HEK293T (cell line): ENCODE measurements around the gene NOXO1.

ENCODE experiments used
- CTCF ChIA-PET: fragments of 350-600 bp; formaldehyde crosslinking; extraction: SDS; loops from one replicate; lab custom pipeline; 2021; ENCODE audit warnings: antibody characterized with exemption, inconsistent platforms; lab: Yijun Ruan, JAX
- POLR2A ChIA-PET: fragments of 350-600 bp; formaldehyde crosslinking; extraction: SDS; loops from one replicate; lab custom pipeline; 2020; ENCODE audit warnings: antibody characterized with exemption, inconsistent platforms; lab: Yijun Ruan, JAX
- DNase-seq: peaks from one replicate; pipeline ENCODE4 v3.0.0; 2012; ENCODE audit warnings: mixed read lengths; ENCODE audit errors: extremely low spot score
- ARNT ChIP-seq: fragments of 450-650 bp; IDR thresholded peaks from 2 replicates; pipeline ENCODE4 v1.6.1; 2017; ENCODE audit warnings: mild to moderate bottlenecking
- BHLHE40 ChIP-seq: fragments of 450-650 bp; IDR thresholded peaks from 2 replicates; pipeline ENCODE4 v1.6.1; 2016; ENCODE audit warnings: mild to moderate bottlenecking, moderate library complexity, borderline replicate concordance
- CTBP1 ChIP-seq: fragments of 450-650 bp; IDR thresholded peaks from 2 replicates; pipeline ENCODE4 v1.6.1; 2016; ENCODE audit warnings: borderline replicate concordance
- ELF4 ChIP-seq: fragments of 450-650 bp; IDR thresholded peaks from 2 replicates; pipeline ENCODE4 v1.6.1; 2017; ENCODE audit warnings: antibody characterized with exemption
- FOXA1 ChIP-seq: fragments of 450-650 bp; IDR thresholded peaks from 2 replicates; pipeline ENCODE4 v1.6.1; 2016; ENCODE audit warnings: mild to moderate bottlenecking
- FOXK2 ChIP-seq: fragments of 450-650 bp; IDR thresholded peaks from 2 replicates; pipeline ENCODE4 v1.6.1; 2016; ENCODE audit warnings: mild to moderate bottlenecking
- FOXM1 ChIP-seq: fragments of 450-650 bp; IDR thresholded peaks from 2 replicates; pipeline ENCODE4 v1.6.1; 2017; ENCODE audit warnings: mild to moderate bottlenecking, borderline replicate concordance
- HDGF ChIP-seq: fragments of 450-650 bp; IDR thresholded peaks from 2 replicates; pipeline ENCODE4 v1.6.1; 2017; ENCODE audit warnings: antibody characterized with exemption, borderline replicate concordance
- L3MBTL2 ChIP-seq: fragments of 450-650 bp; conservative IDR thresholded peaks from 2 replicates; pipeline ENCODE4 v1.6.1; 2016; ENCODE audit warnings: mild to moderate bottlenecking
- LEF1 ChIP-seq: fragments of 450-650 bp; IDR thresholded peaks from 2 replicates; pipeline ENCODE4 v1.6.1; 2017; ENCODE audit warnings: mild to moderate bottlenecking, borderline replicate concordance
- NFRKB ChIP-seq: fragments of 450-650 bp; IDR thresholded peaks from 2 replicates; pipeline ENCODE4 v1.6.1; 2016; ENCODE audit warnings: mild to moderate bottlenecking, moderate library complexity
- SP1 ChIP-seq: fragments of 450-650 bp; IDR thresholded peaks from 2 replicates; pipeline ENCODE4 v1.6.1; 2017
- SUZ12 ChIP-seq: fragments of 450-650 bp; IDR thresholded peaks from 2 replicates; pipeline ENCODE4 v1.6.1; 2016; ENCODE audit warnings: mild to moderate bottlenecking
- TARDBP ChIP-seq: fragments of 450-650 bp; IDR thresholded peaks from 2 replicates; pipeline ENCODE4 v1.6.1; 2016
- ZNF384 ChIP-seq: fragments of 450-650 bp; IDR thresholded peaks from 2 replicates; pipeline ENCODE4 v1.6.1; 2016
- TF ChIP-seq, protein P1 (sequence below): fragments of 450-650 bp; IDR thresholded peaks from 2 replicates; pipeline ENCODE4 v1.6.1; 2016

Gene NOXO1

GRCh38 chr16:1981398-1981836, at the start of gene NOXO1:
Gene NOXO1, minus strand, starts transcription at chr16:1981469. Its CDS starts 290 bp downstream, at chr16:1981179.
- TF ChIP-seq NFRKB (no peak), FOXA1 (no peak), HDGF (no peak), LEF1 (no peak), L3MBTL2 (no peak), CTBP1 (no peak), ARNT (no peak), ZNF384 (no peak), FOXK2 (no peak), SP1 (no peak), FOXM1 (no peak), BHLHE40 (no peak), SUZ12 (no peak), TARDBP (no peak), ELF4 (no peak)
- TF ChIP-seq, protein P1, sequence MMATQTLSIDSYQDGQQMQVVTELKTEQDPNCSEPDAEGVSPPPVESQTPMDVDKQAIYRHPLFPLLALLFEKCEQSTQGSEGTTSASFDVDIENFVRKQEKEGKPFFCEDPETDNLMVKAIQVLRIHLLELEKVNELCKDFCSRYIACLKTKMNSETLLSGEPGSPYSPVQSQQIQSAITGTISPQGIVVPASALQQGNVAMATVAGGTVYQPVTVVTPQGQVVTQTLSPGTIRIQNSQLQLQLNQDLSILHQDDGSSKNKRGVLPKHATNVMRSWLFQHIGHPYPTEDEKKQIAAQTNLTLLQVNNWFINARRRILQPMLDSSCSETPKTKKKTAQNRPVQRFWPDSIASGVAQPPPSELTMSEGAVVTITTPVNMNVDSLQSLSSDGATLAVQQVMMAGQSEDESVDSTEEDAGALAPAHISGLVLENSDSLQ = no peak
- DNase-seq = no peak
- ChIA-PET CTCF (interaction anchor here (0.9 to 1.4 kb wide), 3 partner anchors 22 to 42 kb away, joined by 3 to 5 read pairs (median 4); no protein-coding TSS in a partner anchor), POLR2A (interaction anchor here (0.6 to 9.2 kb wide), 5 partner anchors 10 to 174 kb away, joined by 3 to 88 read pairs (median 6); partner anchors contain the start of genes MSRB1, RNF151, RPS2 and TBL3)

DNA sequence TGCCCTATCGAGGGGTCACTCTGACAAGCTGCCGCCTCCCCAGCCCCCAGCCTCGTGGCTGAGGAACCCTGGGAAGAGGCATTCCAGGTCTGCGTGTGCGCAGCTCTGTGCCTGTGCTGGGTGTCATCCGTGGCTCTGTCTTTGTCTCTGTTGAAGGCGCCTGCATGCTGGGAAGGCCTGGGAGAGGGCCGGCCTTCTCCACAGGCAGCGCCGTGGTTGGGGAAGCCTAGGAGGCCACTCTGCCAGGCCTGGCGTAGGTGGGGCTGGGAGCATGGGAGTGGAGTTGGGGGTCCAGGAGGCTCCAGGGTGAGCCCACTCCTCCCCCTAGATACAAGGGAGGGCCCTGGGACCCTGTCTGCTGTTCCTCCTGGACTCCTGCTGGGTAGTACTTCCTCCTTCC, 48.8 kb upstream of the NOXO1 start:
- ChIA-PET POLR2A (no interaction called here), CTCF (no interaction called here)
- no peak for DNase-seq
- no peak for TF ChIP-seq BHLHE40
- no peak for TF ChIP-seq FOXM1
- no peak for TF ChIP-seq NFRKB
- TF ChIP-seq FOXA1 = no peak
- no peak for TF ChIP-seq L3MBTL2
- TF ChIP-seq ZNF384 = no peak

DNA sequence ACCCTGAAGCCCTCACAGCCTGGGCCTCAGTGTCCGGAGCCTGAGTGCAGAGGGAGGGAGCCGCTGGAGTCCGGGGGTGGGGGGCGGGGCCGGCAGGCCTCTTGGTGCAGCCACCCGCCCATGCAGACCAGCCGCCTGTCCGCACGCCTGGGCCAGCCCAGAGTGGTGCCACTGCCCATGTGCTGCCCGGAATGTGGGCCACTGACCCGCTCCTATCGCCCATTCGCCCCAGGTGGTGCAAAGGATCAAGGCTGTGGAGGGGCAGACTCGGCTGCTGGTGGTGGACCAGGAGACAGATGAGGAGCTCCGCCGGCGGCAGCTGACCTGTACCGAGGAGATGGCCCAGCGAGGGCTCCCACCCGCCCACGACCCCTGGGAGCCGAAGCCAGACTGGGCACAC, 48.1 kb upstream of the NOXO1 start:
- DNase-seq = no peak
- POLR2A ChIA-PET = interaction anchor here (2.9 kb wide), 1 partner anchor 17 kb away, joined by 7 read pairs; no protein-coding TSS in a partner anchor
- CTCF ChIA-PET = no interaction called here
- TF ChIP-seq FOXA1 (no peak), FOXM1 (no peak), FOXK2 (no peak), BHLHE40 (no peak), NFRKB (no peak), TARDBP (no peak), L3MBTL2 (no peak), HDGF (no peak), LEF1 (no peak), SP1 (no peak), ARNT (no peak), SUZ12 (no peak)
- TF ChIP-seq, protein P1 = no peak

GRCh38 chr16:2028620-2029220, 47.5 kb upstream of the NOXO1 start:
- CTCF ChIA-PET = no interaction called here
- TF ChIP-seq SUZ12 (no peak), L3MBTL2 (no peak), FOXK2 (no peak), CTBP1 (no peak), FOXA1 (no peak), ZNF384 (no peak), TARDBP (no peak), HDGF (no peak), SP1 (no peak), ELF4 (no peak), FOXM1 (no peak), NFRKB (no peak), ARNT (no peak), LEF1 (no peak), BHLHE40 (no peak)
- TF ChIP-seq, protein P1 = no peak
- DNase-seq = no peak
- POLR2A ChIA-PET = interaction anchor here (0.5 to 2.9 kb wide), 2 partner anchors 18 to 117 kb away, joined by 3 to 7 read pairs; no protein-coding TSS in a partner anchor

- no peak for DNase-seq
- POLR2A ChIA-PET = interaction anchor here (1.0 to 3.4 kb wide), 7 partner anchors 11 to 127 kb away, joined by 3 to 15 read pairs (median 7); partner anchors contain the start of genes MSRB1, NTHL1, RPS2 and TRAF7
- no peak for TF ChIP-seq BHLHE40
- TF ChIP-seq ZNF384 = no peak
- no peak for TF ChIP-seq CTBP1
- CTCF ChIA-PET = interaction anchor here (0.7 kb wide), 1 partner anchor 112 kb away, joined by 3 read pairs; no protein-coding TSS in a partner anchor
Measured at GRCh38 chr16:2028146-2028545, 46.9 kb upstream of the NOXO1 start.
